ENCODE results near the gene PTPRF. TPM values are rescaled to one million over a fixed set of nuclear protein-coding genes. Genes with fewer than 3 reads are reported as not detected.
"Not testable (repeated sequence)": the region's sequence is repeated elsewhere in the genome, so short reads cannot be mapped to it uniquely, and the experiment has no call there.

PTPRF gene
- polyA plus RNA-seq, 1 donor from 2014 or later, result not detected

GRCh38 chr1:43638381-43638780 is 107.7 kb downstream of the PTPRF start:
- H3K9me3 Mint-ChIP-seq, H3K27ac Mint-ChIP-seq, H3K27me3 Mint-ChIP-seq, H3K36me3 Mint-ChIP-seq, H3K4me1 Mint-ChIP-seq, H3K4me3 Mint-ChIP-seq: not testable (repeated sequence)

- Mint-ChIP-seq H3K4me3 (no peak overlapping the region), H3K36me3 (no peaks in the 10 kb centered on the region), H3K27ac (peak overlapping the region in 1 of 3 donors; percentile 43)
Measured at GRCh38 chr1:43639976-43640794, 109.5 kb downstream of the PTPRF start.

GRCh38 chr1:43644558-43644957 is 113.9 kb downstream of the PTPRF start:
- Mint-ChIP-seq H3K4me3 (no peak overlapping the region), H3K4me1 (peaks cover under 1 to 3% (median 3%) of the 10 kb centered on the region in 3 donors), H3K27me3 (peaks cover 7% of the 10 kb centered on the region), H3K36me3 (no peaks in the 10 kb centered on the region), H3K27ac (no peak overlapping the region), H3K9me3 (no peaks in the 10 kb centered on the region)

More at GRCh38 chr1:43639976-43640794, 109.5 kb downstream of the PTPRF start:
- Mint-ChIP-seq H3K4me1 (peaks cover 0 to 1% (median 0%) of the 10 kb centered on the region in 3 donors), H3K27me3 (peaks cover 6% of the 10 kb centered on the region), H3K9me3 (no peaks in the 10 kb centered on the region)

- H3K36me3 Mint-ChIP-seq, result no peaks in the 10 kb centered on the region
- peak overlapping the region in 1 of 4 donors; percentile 18 for H3K4me3 Mint-ChIP-seq
- no peaks in the 10 kb centered on the region for H3K9me3 Mint-ChIP-seq
- H3K27ac Mint-ChIP-seq, result peak overlapping the region in 1 of 3 donors; percentile 35
- H3K4me1 Mint-ChIP-seq, result peaks cover 6 to 7% (median 7%) of the 10 kb centered on the region in 3 donors
- H3K27me3 Mint-ChIP-seq, result peaks cover 7% of the 10 kb centered on the region
Measured at GRCh38 chr1:43645461-43645860, 114.8 kb downstream of the PTPRF start.

- not testable (repeated sequence) for H3K27me3 Mint-ChIP-seq, H3K27ac Mint-ChIP-seq, H3K36me3 Mint-ChIP-seq, H3K9me3 Mint-ChIP-seq
- peak overlapping the region in 1 of 4 donors; percentile 18 for H3K4me3 Mint-ChIP-seq
- peaks cover 20 to 22% (median 22%) of the 10 kb centered on the region in 3 donors for H3K4me1 Mint-ChIP-seq
Measured at GRCh38 chr1:43647331-43647730, 116.6 kb downstream of the PTPRF start.

GRCh38 chr1:43648221-43648847 is 117.7 kb downstream of the PTPRF start:
- no peaks in the 10 kb centered on the region for H3K36me3 Mint-ChIP-seq
- H3K27me3 Mint-ChIP-seq, result peaks cover 3% of the 10 kb centered on the region
- H3K27ac Mint-ChIP-seq, result peak overlapping the region in 2 of 3 donors; percentile 73 to 99
- H3K4me3 Mint-ChIP-seq, result peak overlapping the region in 3 of 4 donors; percentile 92 to 100 (median 98)
- peaks cover 20 to 26% (median 26%) of the 10 kb centered on the region in 3 donors for H3K4me1 Mint-ChIP-seq
- H3K9me3 Mint-ChIP-seq, result no peaks in the 10 kb centered on the region

GRCh38 chr1:43648876-43649477 is 118.3 kb downstream of the PTPRF start:
- Mint-ChIP-seq H3K4me1 (peaks cover 20 to 32% (median 32%) of the 10 kb centered on the region in 3 donors), H3K36me3 (no peaks in the 10 kb centered on the region), H3K27ac (peak overlapping the region; percentile 73 to 99 (median 98)), H3K27me3 (peaks cover 3% of the 10 kb centered on the region), H3K9me3 (no peaks in the 10 kb centered on the region), H3K4me3 (peak overlapping the region; percentile 92 to 100 (median 98))

GRCh38 chr1:43650310-43651085 is 119.8 kb downstream of the PTPRF start:
- Mint-ChIP-seq H3K27ac (peak overlapping the region; percentile 91 to 99 (median 98)), H3K36me3 (no peaks in the 10 kb centered on the region), H3K27me3 (peaks cover 1% of the 10 kb centered on the region), H3K4me3 (peak overlapping the region; percentile 92 to 100 (median 98)), H3K9me3 (no peaks in the 10 kb centered on the region), H3K4me1 (peaks cover 18 to 36% (median 32%) of the 10 kb centered on the region in 3 donors)

- Mint-ChIP-seq H3K27me3 (peaks cover under 1% of the 10 kb centered on the region), H3K27ac (peak overlapping the region in 2 of 3 donors; percentile 91 to 99), H3K4me3 (peak overlapping the region; percentile 92 to 100 (median 98)), H3K4me1 (peaks cover 18 to 38% (median 32%) of the 10 kb centered on the region in 3 donors), H3K36me3 (no peaks in the 10 kb centered on the region), H3K9me3 (no peaks in the 10 kb centered on the region)
Measured at GRCh38 chr1:43651188-43651587, 120.5 kb downstream of the PTPRF start.

- Mint-ChIP-seq H3K36me3 (no peaks in the 10 kb centered on the region), H3K27ac (peak overlapping the region in 2 of 3 donors; percentile 84 to 91), H3K9me3 (no peaks in the 10 kb centered on the region), H3K27me3 (no peaks in the 10 kb centered on the region), H3K4me3 (peak overlapping the region; percentile 92 to 100 (median 98)), H3K4me1 (peaks cover 18 to 38% (median 32%) of the 10 kb centered on the region in 3 donors)
Measured at GRCh38 chr1:43651902-43652301, 121.2 kb downstream of the PTPRF start.

- no peaks in the 10 kb centered on the region for H3K36me3 Mint-ChIP-seq
- peak overlapping the region in 2 of 4 donors; percentile 39 to 82 for H3K4me3 Mint-ChIP-seq
- no peaks in the 10 kb centered on the region for H3K27me3 Mint-ChIP-seq
- peaks cover 18 to 38% (median 32%) of the 10 kb centered on the region in 3 donors for H3K4me1 Mint-ChIP-seq
- peak overlapping the region; percentile 64 to 91 (median 68) for H3K27ac Mint-ChIP-seq
- H3K9me3 Mint-ChIP-seq, result no peaks in the 10 kb centered on the region
Measured at GRCh38 chr1:43653339-43653738, 122.7 kb downstream of the PTPRF start.

GRCh38 chr1:43653893-43654292 is 123.2 kb downstream of the PTPRF start:
- peak overlapping the region in 2 of 4 donors; percentile 33 to 82 for H3K4me3 Mint-ChIP-seq
- H3K4me1 Mint-ChIP-seq, result peaks cover 18 to 36% (median 32%) of the 10 kb centered on the region in 3 donors
- no peaks in the 10 kb centered on the region for H3K9me3 Mint-ChIP-seq
- no peaks in the 10 kb centered on the region for H3K36me3 Mint-ChIP-seq
- peak overlapping the region in 2 of 3 donors; percentile 68 to 91 for H3K27ac Mint-ChIP-seq
- H3K27me3 Mint-ChIP-seq, result no peaks in the 10 kb centered on the region

- Mint-ChIP-seq H3K9me3 (no peaks in the 10 kb centered on the region), H3K36me3 (peaks cover 6% of the 10 kb centered on the region), H3K27me3 (no peaks in the 10 kb centered on the region), H3K4me1 (peaks cover 11 to 27% (median 25%) of the 10 kb centered on the region in 3 donors), H3K4me3 (peak overlapping the region in 1 of 4 donors; percentile 49), H3K27ac (no peak overlapping the region)
Measured at GRCh38 chr1:43655953-43656352, 125.3 kb downstream of the PTPRF start.
